Islet precursor cell (in vitro differentiated cells): ENCODE results near the gene FAM3B.
A peak's percentile ranks its signal among the peaks of the same experiment; 100 is the strongest.

Experiments used
- DNase-seq: peaks from one replicate; pipeline ENCODE4 v3.0.0-alpha.2; 2018

Gene FAM3B

GRCh38 chr21:41369920-41370839, 53.6 kb downstream of the FAM3B start:
- no peak for DNase-seq

- DNase-seq, result peak; percentile 35
These were observed 54.5 kb downstream of the FAM3B start for GRCh38 chr21:41370840-41371684.

- peak; percentile 25 for DNase-seq
These were observed 55.1 kb downstream of the FAM3B start for GRCh38 chr21:41371685-41372030.

- DNase-seq, result peak; percentile 38
These were observed 56.7 kb downstream of the FAM3B start for GRCh38 chr21:41373253-41373652.

- DNase-seq, result no peak
These were observed 57.2 kb downstream of the FAM3B start for GRCh38 chr21:41373763-41374162.

- DNase-seq, result peak; percentile 43
These were observed 57.6 kb downstream of the FAM3B start for GRCh38 chr21:41374177-41374712.

GRCh38 chr21:41374867-41375533, 58.4 kb downstream of the FAM3B start:
- peak; percentile 41 for DNase-seq

GRCh38 chr21:41375875-41376274, 59.3 kb downstream of the FAM3B start:
- DNase-seq, result peak; percentile 34

GRCh38 chr21:41377715-41378114, 61.1 kb downstream of the FAM3B start:
- DNase-seq, result no peak

GRCh38 chr21:41378849-41379248, 62.2 kb downstream of the FAM3B start:
- DNase-seq, result no peak

GRCh38 chr21:41379901-41380300, 63.3 kb downstream of the FAM3B start:
- DNase-seq, result no peak

GRCh38 chr21:41381731-41382130, 65.1 kb downstream of the FAM3B start:
- no peak for DNase-seq

GRCh38 chr21:41387042-41387819, 70.6 kb downstream of the FAM3B start:
- DNase-seq, result no peak

GRCh38 chr21:41387824-41388223, 71.2 kb downstream of the FAM3B start:
- DNase-seq, result no peak

- DNase-seq, result no peak
These were observed 71.7 kb downstream of the FAM3B start for GRCh38 chr21:41388259-41388658.

GRCh38 chr21:41390043-41390639, 73.5 kb downstream of the FAM3B start:
- DNase-seq, result peak; percentile 28

- DNase-seq, result no peak
These were observed 77.4 kb downstream of the FAM3B start for GRCh38 chr21:41393876-41394465.

GRCh38 chr21:41396558-41397075, 80.0 kb downstream of the FAM3B start:
- peak; percentile 83 for DNase-seq

GRCh38 chr21:41397471-41397891, 80.9 kb downstream of the FAM3B start:
- no peak for DNase-seq

- DNase-seq, result no peak
These were observed 81.7 kb downstream of the FAM3B start for GRCh38 chr21:41398251-41398650.

- no peak for DNase-seq
These were observed 82.2 kb downstream of the FAM3B start for GRCh38 chr21:41398831-41399230.
